Loucy (cell line): ENCODE results near the gene MTA1.

Source experiments
- H2AFZ ChIP-seq: fragments of 200-600 bp; sonication (generic); 2 replicates; pipeline ENCODE4 v1.6.0; 2016; ENCODE audit warnings: antibody characterized with exemption, mild to moderate bottlenecking, low read length, moderate library complexity
- H3F3A ChIP-seq: fragments of 200-600 bp; 2 replicates; pipeline ENCODE4 v1.6.0; 2016; ENCODE audit warnings: antibody characterized with exemption, low read depth, mild to moderate bottlenecking
- H3K27me3 ChIP-seq: fragments of 200-600 bp; sonication (generic); 2 replicates; pipeline ENCODE4 v1.6.1; 2014; ENCODE audit warnings: low read length, mild to moderate bottlenecking; ENCODE audit not compliant: insufficient read depth, poor library complexity, severe bottlenecking
- H3K36me3 ChIP-seq: fragments of 200-600 bp; sonication (generic); 2 replicates; pipeline ENCODE4 v1.6.1; 2016; ENCODE audit warnings: low read length; ENCODE audit not compliant: insufficient read depth
- H3K4me1 ChIP-seq: fragments of 200-600 bp; sonication (generic); 2 replicates; pipeline ENCODE4 v1.5.1; 2014; ENCODE audit warnings: low read length, mild to moderate bottlenecking; ENCODE audit not compliant: insufficient read depth, poor library complexity, severe bottlenecking
- H3K4me2 ChIP-seq: fragments of 200-600 bp; sonication (generic); 2 replicates; pipeline ENCODE4 v1.6.0; 2014; ENCODE audit warnings: antibody characterized with exemption, low read length, low read depth, mild to moderate bottlenecking; ENCODE audit not compliant: poor library complexity, severe bottlenecking
- H3K4me3 ChIP-seq: fragments of 200-600 bp; sonication (generic); 2 replicates; pipeline ENCODE4 v1.5.1; 2014; ENCODE audit warnings: low read length, mild to moderate bottlenecking, mixed read lengths; ENCODE audit not compliant: poor library complexity, severe bottlenecking
- H3K79me2 ChIP-seq: fragments of 200-600 bp; sonication (generic); 2 replicates; pipeline ENCODE4 v1.6.1; 2014; ENCODE audit warnings: low read length; ENCODE audit not compliant: insufficient read depth
- H3K9ac ChIP-seq: fragments of 200-600 bp; sonication (generic); 2 replicates; pipeline ENCODE4 v1.6.0; 2014; ENCODE audit warnings: mild to moderate bottlenecking, low read depth, low read length, moderate library complexity; ENCODE audit not compliant: poor library complexity, severe bottlenecking
- H3K9me2 ChIP-seq: fragments of 200-600 bp; sonication (generic); replicated peaks from 2 replicates; pipeline ENCODE4 v1.6.1; 2016; ENCODE audit warnings: low read depth, low read length, mixed read lengths
- H3K9me3 ChIP-seq: fragments of 200-600 bp; sonication (generic); 2 replicates; pipeline ENCODE4 v1.6.1; 2014; ENCODE audit warnings: mild to moderate bottlenecking, antibody characterized with exemption, low read length, low read depth; ENCODE audit not compliant: insufficient read depth
- H4K20me1 ChIP-seq: fragments of 200-600 bp; sonication (generic); 2 replicates; pipeline ENCODE4 v1.6.0; 2014; ENCODE audit warnings: antibody characterized with exemption, low read length, mild to moderate bottlenecking; ENCODE audit not compliant: insufficient read depth, poor library complexity, severe bottlenecking
- EZH2phosphoT487 ChIP-seq: fragments of 200-600 bp; IDR thresholded peaks from 2 replicates; pipeline ENCODE4 v1.6.1; 2018; ENCODE audit warnings: antibody characterized with exemption, mild to moderate bottlenecking, moderate library complexity, borderline replicate concordance
- TF ChIP-seq, protein P1 (sequence below): fragments of 200-600 bp; sonication (generic); conservative IDR thresholded peaks from 2 replicates; pipeline ENCODE4 v1.5.1; 2014; ENCODE audit warnings: mild to moderate bottlenecking, antibody characterized with exemption, low read length

Gene MTA1

DNA sequence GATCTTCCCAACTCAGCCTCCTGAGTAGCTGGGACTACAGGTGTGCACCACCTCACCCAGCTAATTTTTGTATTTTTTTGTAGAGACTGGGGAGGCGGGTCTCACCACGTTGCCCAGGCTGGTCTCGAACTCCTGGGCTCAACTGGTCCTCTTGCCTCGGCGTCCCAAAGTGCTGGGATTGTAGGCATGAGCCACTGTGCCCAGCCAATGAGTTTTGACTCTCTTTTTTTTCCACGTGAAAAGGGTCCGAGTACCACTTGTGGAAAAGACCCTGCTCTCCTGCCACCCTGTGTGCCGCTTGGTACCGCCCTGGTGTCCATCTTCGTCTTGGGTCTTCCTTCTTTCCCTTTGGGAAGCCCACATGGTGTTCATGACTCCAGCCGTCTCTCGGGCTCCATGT, 89.0 kb downstream of the MTA1 start:
- Histone ChIP-seq H3K36me3 (no peaks in the 10 kb centered on the region), H3K9ac (no peak overlapping the region), H4K20me1 (no peaks in the 10 kb centered on the region), H3K27me3 (no peaks in the 10 kb centered on the region), H3K9me2 (no peaks in the 10 kb centered on the region), H3K4me3 (no peak overlapping the region), H3K79me2 (no peaks in the 10 kb centered on the region), H2AFZ (no peak overlapping the region), H3K4me2 (no peak overlapping the region), H3K9me3 (no peaks in the 10 kb centered on the region), H3K4me1 (peaks cover 10% of the 10 kb centered on the region), H3F3A (no peaks in the 10 kb centered on the region)
- TF ChIP-seq, protein P1, sequence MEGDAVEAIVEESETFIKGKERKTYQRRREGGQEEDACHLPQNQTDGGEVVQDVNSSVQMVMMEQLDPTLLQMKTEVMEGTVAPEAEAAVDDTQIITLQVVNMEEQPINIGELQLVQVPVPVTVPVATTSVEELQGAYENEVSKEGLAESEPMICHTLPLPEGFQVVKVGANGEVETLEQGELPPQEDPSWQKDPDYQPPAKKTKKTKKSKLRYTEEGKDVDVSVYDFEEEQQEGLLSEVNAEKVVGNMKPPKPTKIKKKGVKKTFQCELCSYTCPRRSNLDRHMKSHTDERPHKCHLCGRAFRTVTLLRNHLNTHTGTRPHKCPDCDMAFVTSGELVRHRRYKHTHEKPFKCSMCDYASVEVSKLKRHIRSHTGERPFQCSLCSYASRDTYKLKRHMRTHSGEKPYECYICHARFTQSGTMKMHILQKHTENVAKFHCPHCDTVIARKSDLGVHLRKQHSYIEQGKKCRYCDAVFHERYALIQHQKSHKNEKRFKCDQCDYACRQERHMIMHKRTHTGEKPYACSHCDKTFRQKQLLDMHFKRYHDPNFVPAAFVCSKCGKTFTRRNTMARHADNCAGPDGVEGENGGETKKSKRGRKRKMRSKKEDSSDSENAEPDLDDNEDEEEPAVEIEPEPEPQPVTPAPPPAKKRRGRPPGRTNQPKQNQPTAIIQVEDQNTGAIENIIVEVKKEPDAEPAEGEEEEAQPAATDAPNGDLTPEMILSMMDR: no peak
- TF ChIP-seq EZH2phosphoT487: no peak

DNA sequence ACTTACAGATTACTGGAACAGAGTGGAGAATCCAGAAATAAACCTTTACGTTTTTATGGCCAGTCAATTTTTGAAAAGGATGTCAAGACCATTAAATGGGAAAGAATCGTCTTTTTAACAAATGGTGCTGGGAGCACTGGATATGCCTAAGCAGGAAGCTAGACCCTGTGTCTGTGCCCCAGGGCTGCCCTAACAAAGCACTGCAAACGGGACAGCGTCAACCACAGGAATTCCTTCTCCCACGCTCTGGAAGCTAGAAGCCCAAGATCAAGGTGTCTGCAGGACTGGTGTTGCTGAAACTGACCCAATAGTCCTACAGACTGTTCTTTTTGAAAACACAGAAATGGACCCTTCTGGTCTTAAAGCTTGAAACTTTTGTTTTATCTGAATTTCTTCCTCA, 97.5 kb downstream of the MTA1 start:
- no peaks in the 10 kb centered on the region for H4K20me1 ChIP-seq
- H3K4me3 ChIP-seq: no peak overlapping the region
- no peaks in the 10 kb centered on the region for H3F3A ChIP-seq
- peaks cover 4% of the 10 kb centered on the region; the same call in 1 of the 2 replicates for H3K9me3 ChIP-seq
- H2AFZ ChIP-seq: no peak overlapping the region
- H3K4me1 ChIP-seq: no peaks in the 10 kb centered on the region
- no peaks in the 10 kb centered on the region for H3K27me3 ChIP-seq
- no peaks in the 10 kb centered on the region for H3K36me3 ChIP-seq
- no peak for TF ChIP-seq EZH2phosphoT487
- TF ChIP-seq, protein P1: no peak
- H3K9me2 ChIP-seq: no peaks in the 10 kb centered on the region
- H3K79me2 ChIP-seq: no peaks in the 10 kb centered on the region
- H3K9ac ChIP-seq: no peak overlapping the region
- H3K4me2 ChIP-seq: no peak overlapping the region

DNA sequence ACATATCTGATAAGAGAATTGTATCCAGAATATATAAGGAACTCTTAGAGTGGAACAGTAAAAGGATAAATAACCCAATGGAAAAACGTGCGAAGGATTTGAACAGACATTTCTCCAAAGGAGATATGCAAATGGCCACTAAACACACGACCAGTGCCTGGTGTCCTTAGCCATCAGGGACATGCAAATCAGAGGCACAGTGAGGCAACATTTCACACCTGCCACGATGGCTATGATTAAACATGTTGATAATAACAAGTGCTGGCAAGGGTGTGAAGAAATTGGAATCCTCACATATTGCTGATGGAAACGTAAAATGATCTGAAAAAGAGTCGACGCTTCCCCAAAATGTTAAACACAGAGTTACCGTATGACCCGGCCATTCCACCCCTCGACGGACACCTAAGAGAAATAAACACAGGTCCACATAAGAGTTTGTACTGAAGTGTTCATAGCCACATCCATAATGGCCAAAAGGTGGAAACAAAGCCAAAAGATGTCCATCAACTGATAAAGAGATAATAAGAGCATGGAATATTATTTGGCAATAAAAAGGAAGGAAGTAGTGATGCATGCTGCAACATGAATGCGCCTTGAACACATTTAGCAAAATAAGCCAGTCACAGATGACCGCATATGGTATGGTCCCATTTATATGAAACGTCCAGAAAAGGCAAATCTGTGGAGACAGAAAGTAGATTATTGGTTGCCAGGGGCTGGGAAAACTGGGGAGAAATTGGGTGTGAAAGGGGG, 100.5 kb downstream of the MTA1 start:
- TF ChIP-seq, protein P1: no peak
- no peak for TF ChIP-seq EZH2phosphoT487
- no peaks in the 10 kb centered on the region for H3F3A ChIP-seq
- H3K79me2 ChIP-seq: no peaks in the 10 kb centered on the region
- no peak overlapping the region for H3K4me3 ChIP-seq
- no peaks in the 10 kb centered on the region for H3K9me2 ChIP-seq
- no peaks in the 10 kb centered on the region for H3K36me3 ChIP-seq
- H3K9me3 ChIP-seq: peaks cover 4% of the 10 kb centered on the region; the same call in 1 of the 2 replicates
- H4K20me1 ChIP-seq: no peaks in the 10 kb centered on the region
- no peak overlapping the region for H2AFZ ChIP-seq
- H3K9ac ChIP-seq: no peak overlapping the region
- no peaks in the 10 kb centered on the region for H3K27me3 ChIP-seq
- H3K4me2 ChIP-seq: no peak overlapping the region
- H3K4me1 ChIP-seq: no peaks in the 10 kb centered on the region
